Activated CD8-positive, alpha-beta T cell treated with anti-CD3 and anti-CD28 coated beads for 36 hours (primary cell): ENCODE data around the gene IL37. TPM values are rescaled to one million over a fixed set of nuclear protein-coding genes. Genes with fewer than 3 reads are reported as not detected.

Experiments
- ATAC-seq: fragments of 200-7000 bp; cut with Tn5 transposase; one replicate; pipeline ENCODE4 v1.10.0; 2021; ENCODE audit warnings: mild to moderate bottlenecking, moderate library complexity
- CTCF ChIA-PET: fragments of 350-600 bp; sonication (Branson Sonifier 250); formaldehyde crosslinking; loops from one replicate; lab custom pipeline; 2021; ENCODE audit warnings: antibody characterized with exemption; lab: Charles Lee
- POLR2A ChIA-PET: fragments of 350-600 bp; sonication (Branson Sonifier 250); formaldehyde crosslinking; loops from one replicate; lab custom pipeline; 2021; ENCODE audit warnings: antibody characterized with exemption; lab: Charles Lee
- DNase-seq: peaks from one replicate; pipeline ENCODE4 v3.0.0-alpha.2; 2020
- H3K27ac Mint-ChIP-seq: one replicate; pipeline ENCODE4 v1.8.0; 2021; ENCODE audit warnings: mild to moderate bottlenecking, mixed read lengths
- H3K27me3 Mint-ChIP-seq: one replicate; pipeline ENCODE4 v1.8.0; 2021; ENCODE audit warnings: mixed read lengths
- H3K36me3 Mint-ChIP-seq: one replicate; pipeline ENCODE4 v1.8.0; 2021; ENCODE audit warnings: low read depth, mixed read lengths
- H3K4me1 Mint-ChIP-seq: one replicate; pipeline ENCODE4 v1.8.0; 2021; ENCODE audit warnings: low read depth, mixed read lengths
- H3K4me3 Mint-ChIP-seq: one replicate; pipeline ENCODE4 v1.8.0; 2021; ENCODE audit warnings: mild to moderate bottlenecking, moderate library complexity, mixed read lengths
- H3K9me3 Mint-ChIP-seq: one replicate; pipeline ENCODE4 v1.8.0; 2021; ENCODE audit warnings: mixed read lengths
- CTCF ChIP-seq: fragments of 200-600 bp; IDR thresholded peaks from one replicate; pipeline ENCODE4 v1.8.0; 2022; ENCODE audit warnings: antibody characterized with exemption, mild to moderate bottlenecking
- intact Hi-C: fragments of 100-400 bp; cut with micrococcal nuclease; formaldehyde crosslinking; loops from one replicate; pipeline ENCODE4 v1.10.0; 2022
- total RNA-seq, 2 experiments: library from RNA; stranded (reverse); gene quantifications; one replicate each; pipeline ENCODE4 v1.2.3, GENCODE V29; 2021

The IL37 gene
- total RNA-seq, 2 experiments from 2014 or later = not detected

- Mint-ChIP-seq H3K27me3 (no peaks in the 10 kb centered on the region), H3K36me3 (no peaks in the 10 kb centered on the region), H3K4me1 (peaks cover 9% of the 10 kb centered on the region), H3K4me3 (no peak overlapping the region), H3K27ac (no peak overlapping the region), H3K9me3 (no peaks in the 10 kb centered on the region)
- intact Hi-C loops = no loop called here
- CTCF ChIA-PET = interaction anchor here (0.7 to 6.3 kb wide), 5 partner anchors 10 to 188 kb away, joined by 3 to 159 read pairs (median 58); no protein-coding TSS in a partner anchor
- POLR2A ChIA-PET = no interaction called here
- ATAC-seq (no peak), DNase-seq (no peak)
- no peak for TF ChIP-seq CTCF
These were observed 28.5 kb downstream of the IL37 start for GRCh38 chr2:112939425-112939824.

GRCh38 chr2:112940859-112941625, 30.1 kb downstream of the IL37 start:
- DNase-seq = no peak
- no peak overlapping the region for H3K27ac Mint-ChIP-seq
- no peak for ATAC-seq
- intact Hi-C loops = loop anchor here (5.0 kb wide), 1 partner anchor 194 kb away; no protein-coding TSS in a partner anchor
- H3K9me3 Mint-ChIP-seq = no peaks in the 10 kb centered on the region
- ChIA-PET POLR2A (interaction anchor here (0.7 kb wide), 1 partner anchor 21 kb away, joined by 3 read pairs; no protein-coding TSS in a partner anchor), CTCF (interaction anchor here (0.6 to 6.3 kb wide), 66 partner anchors 9 to 350 kb away, joined by 3 to 159 read pairs (median 5); no protein-coding TSS in a partner anchor)
- peaks cover 9% of the 10 kb centered on the region for H3K4me1 Mint-ChIP-seq
- TF ChIP-seq CTCF = no peak
- H3K4me3 Mint-ChIP-seq = no peak overlapping the region
- no peaks in the 10 kb centered on the region for H3K36me3 Mint-ChIP-seq
- H3K27me3 Mint-ChIP-seq = no peaks in the 10 kb centered on the region

GRCh38 chr2:112941753-112942653, 31.0 kb downstream of the IL37 start:
- ChIA-PET POLR2A (no interaction called here), CTCF (interaction anchor here (0.6 to 6.3 kb wide), 72 partner anchors 10 to 351 kb away, joined by 3 to 159 read pairs (median 4); partner anchors contain the start of gene IL1F10)
- Mint-ChIP-seq H3K27ac (no peak overlapping the region), H3K4me3 (no peak overlapping the region), H3K36me3 (no peaks in the 10 kb centered on the region), H3K9me3 (no peaks in the 10 kb centered on the region), H3K27me3 (no peaks in the 10 kb centered on the region), H3K4me1 (peaks cover 9% of the 10 kb centered on the region)
- peak; percentile 84 for TF ChIP-seq CTCF
- intact Hi-C loops = loop anchor here (5.0 kb wide), 1 partner anchor 195 kb away; no protein-coding TSS in a partner anchor
- peak; percentile 88 for DNase-seq
- ATAC-seq = peak; percentile 99

GRCh38 chr2:112942654-112943002, 31.7 kb downstream of the IL37 start:
- DNase-seq (no peak), ATAC-seq (no peak)
- Mint-ChIP-seq H3K4me3 (no peak overlapping the region), H3K4me1 (peaks cover 9% of the 10 kb centered on the region), H3K36me3 (no peaks in the 10 kb centered on the region), H3K27me3 (no peaks in the 10 kb centered on the region), H3K27ac (no peak overlapping the region), H3K9me3 (no peaks in the 10 kb centered on the region)
- intact Hi-C loops = loop anchor here (5.0 kb wide), 1 partner anchor 195 kb away; no protein-coding TSS in a partner anchor
- POLR2A ChIA-PET = no interaction called here
- CTCF ChIA-PET = interaction anchor here (1.1 to 6.3 kb wide), 26 partner anchors 13 to 318 kb away, joined by 3 to 159 read pairs (median 9); partner anchors contain the start of gene IL1F10
- TF ChIP-seq CTCF = no peak
